GM18909 (cell line): Measurements from ENCODE around the gene LPIN1.

Experiments
- ATAC-seq: cut with Tn5 transposase; IDR thresholded peaks from one replicate; pipeline ENCODE4 v1.9.1; 2021; ENCODE audit warnings: mild to moderate bottlenecking; ENCODE audit not compliant: unreplicated experiment, poor library complexity

LPIN1 gene

DNA sequence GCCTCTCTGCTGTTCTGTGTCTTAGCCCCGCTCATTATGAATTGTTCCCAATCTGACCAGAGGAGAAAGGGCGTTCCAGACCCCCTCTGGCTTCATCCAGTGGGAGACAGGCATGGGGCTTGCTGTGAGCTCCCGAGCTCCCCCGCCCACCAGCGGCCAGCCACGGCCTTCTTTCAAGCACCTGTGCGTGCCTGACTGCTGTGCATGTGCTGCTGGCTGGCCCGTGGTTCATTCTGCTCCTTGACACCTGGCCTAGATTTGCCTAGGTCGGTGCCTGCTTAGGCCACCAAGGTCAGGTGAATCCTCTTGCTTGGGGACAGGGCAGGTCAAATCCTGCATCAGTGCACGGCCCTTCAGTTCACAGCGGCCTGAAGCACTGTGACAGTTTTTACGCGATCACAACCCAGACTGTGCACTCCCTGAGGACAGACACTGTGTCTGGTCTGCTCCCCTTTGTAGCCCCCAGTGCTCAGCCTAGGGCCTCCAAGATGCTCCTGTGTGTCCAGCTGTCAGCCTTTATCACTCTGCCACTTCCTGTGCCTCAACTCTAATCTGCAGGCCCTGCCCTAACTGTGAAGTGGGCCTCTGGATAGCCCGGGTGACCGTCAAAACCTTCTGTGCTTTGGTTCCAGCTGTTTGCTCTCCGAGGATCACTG lies 3.6 kb upstream of the LPIN1 start:
- no peak for ATAC-seq

DNA sequence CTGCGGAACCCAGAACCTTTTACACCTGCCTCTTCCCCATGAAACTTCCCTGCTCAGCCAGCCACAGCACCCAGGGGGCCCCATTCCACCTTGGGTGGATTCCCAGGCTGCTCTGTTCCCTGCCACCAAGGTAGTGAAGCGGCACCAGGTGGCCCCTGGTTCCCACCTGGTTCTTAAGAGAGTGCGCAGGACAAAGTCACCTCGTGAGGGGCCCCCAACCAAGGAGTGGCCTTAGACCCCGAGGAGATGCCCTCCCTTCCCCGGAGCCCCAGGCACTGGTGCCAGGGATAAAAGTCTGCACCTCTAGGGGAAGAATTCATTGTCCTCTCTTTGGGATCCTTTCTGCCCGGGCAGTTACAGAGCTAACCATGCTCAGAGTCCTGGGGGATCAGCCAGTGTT lies 3.1 kb upstream of the LPIN1 start:
- ATAC-seq, result no peak

DNA sequence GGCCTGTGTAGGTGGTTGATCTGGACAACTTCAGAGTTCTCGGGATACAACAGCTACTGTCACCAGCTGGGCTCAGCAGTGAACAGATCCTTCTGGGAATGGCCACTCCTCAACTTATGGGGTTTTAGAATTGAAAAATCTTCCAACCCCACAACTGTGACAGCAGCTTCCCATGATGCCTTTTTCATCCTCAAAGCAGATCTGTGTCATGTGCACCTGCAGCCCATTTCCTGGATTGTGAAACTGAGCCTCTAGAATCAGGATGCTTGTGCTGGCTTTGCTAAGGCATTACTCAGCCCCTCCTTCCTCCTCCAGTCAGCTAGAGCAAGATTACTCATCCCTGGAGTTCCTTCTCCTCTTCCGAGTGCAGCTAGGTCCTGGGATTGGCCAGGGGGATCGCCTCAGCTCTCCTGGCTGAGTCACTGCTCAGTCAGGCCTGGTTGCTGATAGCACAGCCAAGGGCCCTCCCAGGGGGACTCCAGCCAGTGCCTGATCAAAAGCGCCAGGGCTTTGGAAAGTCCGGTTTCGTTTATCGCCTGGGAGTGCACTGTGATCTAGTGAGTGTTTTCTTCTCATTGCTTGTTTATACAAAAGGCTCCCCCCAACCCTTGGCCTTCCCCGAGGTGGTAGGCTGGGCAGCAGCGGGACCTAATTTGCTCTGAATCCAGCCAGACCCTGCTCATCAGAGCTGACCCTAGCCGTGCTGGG lies 2.4 kb upstream of the LPIN1 start:
- ATAC-seq, result peak; percentile 52

DNA sequence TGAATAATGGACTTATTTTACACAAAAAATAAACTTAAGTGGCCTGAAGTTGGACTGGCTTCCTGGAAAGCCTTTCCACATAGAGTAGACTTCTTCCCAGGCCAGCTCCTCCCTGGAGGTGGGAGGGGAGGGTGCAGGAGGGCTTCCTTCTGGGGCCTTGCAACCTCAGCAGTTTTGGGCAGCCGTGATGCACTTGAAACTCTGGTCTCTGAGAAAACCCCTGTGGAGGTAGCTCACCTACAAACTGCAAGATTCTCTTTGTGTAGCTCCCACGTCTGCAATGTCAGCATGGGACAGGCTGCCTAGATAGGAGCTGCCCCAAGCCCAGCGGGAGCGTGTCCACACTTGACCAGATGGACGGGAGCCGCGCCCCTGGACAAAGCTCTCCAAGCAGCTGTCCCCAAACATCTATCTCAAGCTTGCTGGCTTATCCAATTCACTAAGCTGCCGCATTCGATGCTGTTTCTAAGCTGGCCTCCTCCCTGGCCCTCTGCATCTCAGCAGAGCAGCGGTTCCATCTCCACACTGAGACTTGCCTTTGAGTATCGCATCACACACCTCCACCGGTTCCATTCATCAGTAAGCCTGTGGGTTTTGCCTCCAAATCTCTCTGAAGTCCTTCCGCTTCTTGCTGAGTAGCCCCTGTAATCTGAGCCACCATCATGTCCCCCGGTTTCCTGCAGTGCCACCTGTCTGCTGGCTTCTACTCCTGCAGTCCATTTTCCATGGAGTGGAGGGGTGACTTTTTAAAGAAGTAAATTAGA lies 1.6 kb upstream of the LPIN1 start:
- no peak for ATAC-seq

GRCh38 chr2:11745613-11746375 lies 638 bp upstream of the LPIN1 start:
- no peak for ATAC-seq

GRCh38 chr2:11746807-11747459 lies 501 bp downstream of the LPIN1 start:
- ATAC-seq, result no peak

GRCh38 chr2:11748018-11748860 lies 1.8 kb downstream of the LPIN1 start:
- no peak for ATAC-seq

- ATAC-seq, result no peak
Measured at GRCh38 chr2:11748861-11749645, 2.6 kb downstream of the LPIN1 start.

DNA sequence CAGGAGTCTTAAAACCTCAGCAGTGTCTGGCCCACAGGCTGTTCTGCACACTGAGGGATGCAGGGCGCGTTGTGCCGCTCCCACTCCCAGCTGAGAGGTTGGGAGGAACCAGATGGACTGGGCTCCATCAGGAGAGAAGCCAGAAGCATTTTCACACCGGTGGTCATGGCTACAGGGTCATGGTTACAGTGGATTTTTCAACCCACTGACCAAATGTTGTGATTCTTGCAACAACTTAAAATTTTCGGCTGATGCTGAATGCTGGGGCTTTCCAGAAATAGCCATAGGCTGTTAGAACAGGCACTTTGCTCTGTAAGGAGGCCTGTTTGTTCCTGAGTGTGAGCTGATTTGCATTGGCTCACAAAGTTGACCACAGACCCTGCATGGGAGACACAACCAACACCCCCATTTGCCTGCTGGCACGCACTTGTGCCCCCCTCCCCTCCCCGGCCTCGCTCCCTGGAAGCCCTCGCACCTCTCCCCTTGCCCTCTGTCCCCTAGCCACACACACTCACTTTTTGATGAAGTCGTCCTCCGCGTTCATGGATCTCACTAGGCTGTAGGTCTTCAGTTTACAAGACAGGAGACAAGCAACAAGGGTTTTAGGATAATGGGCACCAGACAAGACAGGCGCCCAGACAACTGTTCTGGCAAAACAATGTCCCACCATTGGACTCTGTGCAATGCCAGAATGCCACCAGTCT lies 3.4 kb downstream of the LPIN1 start:
- peak; percentile 22 for ATAC-seq

GRCh38 chr2:11750422-11750821 lies 4.0 kb downstream of the LPIN1 start:
- ATAC-seq, result peak; percentile 39

DNA sequence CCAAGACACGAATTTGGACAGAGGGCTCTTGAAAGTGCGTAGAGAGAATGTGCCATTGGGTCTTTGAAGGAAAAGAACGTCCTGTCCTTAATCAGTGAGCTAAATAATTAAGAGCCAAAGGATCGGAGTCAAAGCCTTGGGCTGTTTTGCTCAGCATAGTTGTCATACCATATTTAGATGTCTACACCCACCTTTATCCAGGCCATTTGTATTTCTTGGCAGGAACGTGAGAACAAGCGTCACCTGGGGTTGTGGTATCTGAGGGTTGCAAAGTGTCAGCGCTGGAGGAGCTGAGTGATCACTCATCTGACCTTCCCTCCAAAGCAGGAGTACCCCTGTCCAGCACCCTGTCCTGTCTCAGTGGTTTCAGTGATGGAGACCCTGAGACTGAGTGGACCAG lies 4.5 kb downstream of the LPIN1 start:
- ATAC-seq, result no peak

GRCh38 chr2:11752906-11753305 lies 6.5 kb downstream of the LPIN1 start:
- no peak for ATAC-seq

DNA sequence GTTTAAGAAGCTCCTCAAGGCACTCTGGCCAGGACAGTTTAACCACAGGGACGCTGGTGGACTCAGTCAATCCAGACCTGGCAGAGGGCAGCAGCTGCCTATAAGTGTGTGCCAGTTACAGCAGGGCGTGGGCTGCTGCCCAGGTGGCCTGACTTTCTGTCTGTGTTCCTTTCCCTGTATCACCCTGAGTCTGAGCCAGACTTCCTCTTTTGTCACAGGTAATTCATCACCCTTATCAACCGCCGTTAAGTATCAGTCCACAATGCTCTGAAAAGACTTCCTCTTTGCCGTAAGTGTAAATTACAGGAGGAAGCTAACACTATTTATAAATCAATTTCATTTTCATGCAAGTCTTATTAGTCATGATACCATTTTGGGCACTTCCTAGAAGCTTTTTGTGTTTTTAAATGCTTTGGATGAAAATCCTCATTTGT lies 7.0 kb downstream of the LPIN1 start:
- peak; percentile 84 for ATAC-seq

GRCh38 chr2:11753886-11754699 lies 7.7 kb downstream of the LPIN1 start:
- ATAC-seq, result peak; percentile 33

GRCh38 chr2:11754700-11755015 lies 8.2 kb downstream of the LPIN1 start:
- no peak for ATAC-seq

- ATAC-seq, result no peak
Measured at GRCh38 chr2:11757101-11757500, 10.7 kb downstream of the LPIN1 start.

DNA sequence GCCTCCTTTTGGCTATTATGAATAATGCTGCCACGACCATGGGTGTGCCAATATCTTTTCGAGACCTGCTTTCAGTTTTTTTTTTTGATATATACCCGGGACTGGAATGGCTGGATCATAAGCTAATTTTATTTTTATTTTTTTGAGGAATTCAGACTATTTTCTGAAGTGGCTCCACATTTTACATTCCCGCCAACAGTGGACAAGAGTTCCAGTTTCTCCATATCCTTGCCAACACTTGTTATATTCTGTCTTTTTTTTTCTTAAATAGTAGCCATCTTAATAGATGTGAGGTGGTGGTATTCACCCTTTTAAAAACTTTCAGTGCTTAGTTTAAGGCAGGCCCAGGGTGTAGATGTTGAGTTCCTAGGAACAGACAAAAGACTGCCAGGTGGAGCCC lies 11.8 kb downstream of the LPIN1 start:
- ATAC-seq, result no peak
